ENCODE data around the gene MALT1. TPM values are rescaled to one million over a fixed set of nuclear protein-coding genes. Genes with fewer than 3 reads are reported as not detected.
"Not testable (repeated sequence)": the region's sequence is repeated elsewhere in the genome, so short reads cannot be mapped to it uniquely, and the experiment has no call there.

The MALT1 gene
- polyA plus RNA-seq (ENCODE audit: insufficient read length in 4 of 4), result 10 to 100 TPM; 24.6 to 40.9 (median 30.6) TPM

- DNase-seq (ENCODE audit: low read depth in 4 of 4, low spot score in 2 of 4), result peak; percentile 59 to 85 (median 80)
Measured at GRCh38 chr18:58671111-58671631, at the start of gene MALT1. TSS of gene MALT1 (plus strand) at chr18:58671465. CDS start at chr18:58671644, 179 bp downstream.

- no peak for DNase-seq (ENCODE audit: low read depth in 4 of 4, low spot score in 2 of 4)
Measured at GRCh38 chr18:58624011-58624410, 47.3 kb upstream of the MALT1 start.

GRCh38 chr18:58625839-58626238 is 45.4 kb upstream of the MALT1 start:
- DNase-seq (ENCODE audit: low read depth in 4 of 4, low spot score in 2 of 4), result no peak

GRCh38 chr18:58630071-58630470 is 41.2 kb upstream of the MALT1 start:
- DNase-seq (ENCODE audit: low read depth in 4 of 4, low spot score in 2 of 4), result no peak

- DNase-seq (ENCODE audit: low read depth in 4 of 4, low spot score in 2 of 4), result no peak
Measured at GRCh38 chr18:58631301-58631700, 40.0 kb upstream of the MALT1 start.

GRCh38 chr18:58632552-58632951 is 38.7 kb upstream of the MALT1 start:
- DNase-seq (ENCODE audit: low read depth in 4 of 4, low spot score in 2 of 4), result no peak

- DNase-seq (ENCODE audit: low read depth in 4 of 4, low spot score in 2 of 4), result no peak
Measured at GRCh38 chr18:58633874-58634273, 37.4 kb upstream of the MALT1 start.

- no peak for DNase-seq (ENCODE audit: low read depth in 4 of 4, low spot score in 2 of 4)
Measured at GRCh38 chr18:58635891-58636290, 35.4 kb upstream of the MALT1 start.

GRCh38 chr18:58637197-58637596 is 34.1 kb upstream of the MALT1 start:
- DNase-seq (ENCODE audit: low read depth in 4 of 4, low spot score in 2 of 4), result no peak

- no peak for DNase-seq (ENCODE audit: low read depth in 4 of 4, low spot score in 2 of 4)
Measured at GRCh38 chr18:58637946-58638345, 33.3 kb upstream of the MALT1 start.

- no peak for DNase-seq (ENCODE audit: low read depth in 4 of 4, low spot score in 2 of 4)
Measured at GRCh38 chr18:58638441-58638840, 32.8 kb upstream of the MALT1 start.

- no peak for DNase-seq (ENCODE audit: low read depth in 4 of 4, low spot score in 2 of 4)
Measured at GRCh38 chr18:58639237-58639636, 32.0 kb upstream of the MALT1 start.

GRCh38 chr18:58639751-58640427 is 31.4 kb upstream of the MALT1 start:
- DNase-seq (ENCODE audit: low read depth in 4 of 4, low spot score in 2 of 4), result no peak

GRCh38 chr18:58640428-58640805 is 30.8 kb upstream of the MALT1 start:
- DNase-seq (ENCODE audit: low read depth in 4 of 4, low spot score in 2 of 4), result no peak

GRCh38 chr18:58640891-58641610 is 30.2 kb upstream of the MALT1 start:
- no peak for DNase-seq (ENCODE audit: low read depth in 4 of 4, low spot score in 2 of 4)

- not testable (repeated sequence) for DNase-seq (ENCODE audit: low read depth in 4 of 4, low spot score in 2 of 4)
Measured at GRCh38 chr18:58643557-58643956, 27.7 kb upstream of the MALT1 start.

- no peak for DNase-seq (ENCODE audit: low read depth in 4 of 4, low spot score in 2 of 4)
Measured at GRCh38 chr18:58645398-58645797, 25.9 kb upstream of the MALT1 start.

- DNase-seq (ENCODE audit: low read depth in 4 of 4, low spot score in 2 of 4), result no peak
Measured at GRCh38 chr18:58646334-58646862, 24.9 kb upstream of the MALT1 start.

- no peak for DNase-seq (ENCODE audit: low read depth in 4 of 4, low spot score in 2 of 4)
Measured at GRCh38 chr18:58649966-58650816, 21.1 kb upstream of the MALT1 start.

GRCh38 chr18:58650830-58651229 is 20.4 kb upstream of the MALT1 start:
- DNase-seq (ENCODE audit: low read depth in 4 of 4, low spot score in 2 of 4), result not testable (repeated sequence)
